Body of pancreas (tissue), 4 donors: ENCODE results near the gene C7orf33.
"Not testable (repeated sequence)": the region's sequence is repeated elsewhere in the genome, so short reads cannot be mapped to it uniquely, and the experiment has no call there.

Experiments used
- POLR2A ChIP-seq, 3 donors: fragments of 450-650 bp; IDR thresholded peaks; one replicate each; pipeline ENCODE4 v1.6.1; 2016; ENCODE audit warnings: antibody characterized with exemption in 3 of 3, mild to moderate bottlenecking in 2 of 3
- TF ChIP-seq, protein P1 (sequence below), 7 experiments: fragments of 450-650 bp in 4 of 7; fragments of 200-600 bp in 3 of 7; sonication (generic) in 3 of 7; IDR thresholded peaks; one replicate each; pipeline ENCODE4 v1.5.1; 2016 to 2019; ENCODE audit warnings: antibody characterized with exemption in 7 of 7

DNA sequence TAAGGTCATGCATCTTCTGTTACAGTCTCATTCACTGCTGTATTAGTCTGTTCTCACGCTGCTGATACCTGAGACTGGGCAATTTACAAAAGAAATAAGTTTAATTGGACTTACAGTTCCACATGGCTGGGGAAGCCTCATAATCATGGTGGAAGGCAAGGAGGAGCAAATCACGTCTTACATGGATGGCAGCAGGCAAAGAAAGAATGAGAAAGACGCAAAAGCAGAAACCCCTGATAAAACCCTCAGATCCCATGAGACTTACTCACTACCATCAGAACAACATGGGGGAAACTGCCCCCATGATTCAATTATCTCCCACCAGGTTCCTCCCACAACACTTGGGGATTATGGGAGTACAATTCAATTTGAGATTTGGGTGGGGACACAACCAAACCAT, 5.8 kb downstream of the C7orf33 start:
- TF ChIP-seq, protein P1, sequence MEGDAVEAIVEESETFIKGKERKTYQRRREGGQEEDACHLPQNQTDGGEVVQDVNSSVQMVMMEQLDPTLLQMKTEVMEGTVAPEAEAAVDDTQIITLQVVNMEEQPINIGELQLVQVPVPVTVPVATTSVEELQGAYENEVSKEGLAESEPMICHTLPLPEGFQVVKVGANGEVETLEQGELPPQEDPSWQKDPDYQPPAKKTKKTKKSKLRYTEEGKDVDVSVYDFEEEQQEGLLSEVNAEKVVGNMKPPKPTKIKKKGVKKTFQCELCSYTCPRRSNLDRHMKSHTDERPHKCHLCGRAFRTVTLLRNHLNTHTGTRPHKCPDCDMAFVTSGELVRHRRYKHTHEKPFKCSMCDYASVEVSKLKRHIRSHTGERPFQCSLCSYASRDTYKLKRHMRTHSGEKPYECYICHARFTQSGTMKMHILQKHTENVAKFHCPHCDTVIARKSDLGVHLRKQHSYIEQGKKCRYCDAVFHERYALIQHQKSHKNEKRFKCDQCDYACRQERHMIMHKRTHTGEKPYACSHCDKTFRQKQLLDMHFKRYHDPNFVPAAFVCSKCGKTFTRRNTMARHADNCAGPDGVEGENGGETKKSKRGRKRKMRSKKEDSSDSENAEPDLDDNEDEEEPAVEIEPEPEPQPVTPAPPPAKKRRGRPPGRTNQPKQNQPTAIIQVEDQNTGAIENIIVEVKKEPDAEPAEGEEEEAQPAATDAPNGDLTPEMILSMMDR (IDR thresholded peaks at IDR 0.05), result not testable (repeated sequence)
- TF ChIP-seq POLR2A (IDR thresholded peaks at IDR 0.05), result not testable (repeated sequence)
